Mucosa of rectum (tissue), 2 donors: ENCODE measurements around the gene COMT.
A peak's percentile ranks its signal among the peaks of the same experiment; 100 is the strongest.

ENCODE experiments used
- H3K27ac ChIP-seq, 2 donors: one replicate each; pipeline ENCODE4 v1.7.0; 2013; ENCODE audit warnings: inconsistent platforms in 2 of 2, low read depth in 2 of 2, low read length in 2 of 2
- H3K27me3 ChIP-seq, 2 donors: one replicate each; pipeline ENCODE4 v1.7.0; 2013; ENCODE audit warnings: low read length in 2 of 2; ENCODE audit not compliant: control insufficient read depth in 2 of 2, insufficient read depth in 2 of 2
- H3K36me3 ChIP-seq, 2 donors: one replicate each; pipeline ENCODE4 v1.7.0; 2013; ENCODE audit warnings: low read length in 2 of 2; ENCODE audit not compliant: control insufficient read depth in 2 of 2, insufficient read depth in 2 of 2
- H3K4me1 ChIP-seq, 2 donors: one replicate each; pipeline ENCODE4 v1.7.0; 2013; ENCODE audit warnings: low read length in 2 of 2, mild to moderate bottlenecking in 1 of 2; ENCODE audit not compliant: control insufficient read depth in 2 of 2, insufficient read depth in 2 of 2
- H3K4me3 ChIP-seq, 2 donors: one replicate each; pipeline ENCODE4 v1.7.0; 2013; ENCODE audit warnings: low read length in 2 of 2
- H3K9ac ChIP-seq, 2 donors: one replicate each; pipeline ENCODE4 v1.7.0; 2013; ENCODE audit warnings: low read length in 2 of 2, low read depth in 1 of 2, mild to moderate bottlenecking in 1 of 2
- H3K9me3 ChIP-seq, 2 donors: one replicate each; pipeline ENCODE4 v1.7.0; 2013; ENCODE audit warnings: low read length in 2 of 2; ENCODE audit not compliant: control insufficient read depth in 2 of 2
- donor health status: healthy.
- donor health status: Normal muscosa, but diverticular disease.

The COMT gene

DNA sequence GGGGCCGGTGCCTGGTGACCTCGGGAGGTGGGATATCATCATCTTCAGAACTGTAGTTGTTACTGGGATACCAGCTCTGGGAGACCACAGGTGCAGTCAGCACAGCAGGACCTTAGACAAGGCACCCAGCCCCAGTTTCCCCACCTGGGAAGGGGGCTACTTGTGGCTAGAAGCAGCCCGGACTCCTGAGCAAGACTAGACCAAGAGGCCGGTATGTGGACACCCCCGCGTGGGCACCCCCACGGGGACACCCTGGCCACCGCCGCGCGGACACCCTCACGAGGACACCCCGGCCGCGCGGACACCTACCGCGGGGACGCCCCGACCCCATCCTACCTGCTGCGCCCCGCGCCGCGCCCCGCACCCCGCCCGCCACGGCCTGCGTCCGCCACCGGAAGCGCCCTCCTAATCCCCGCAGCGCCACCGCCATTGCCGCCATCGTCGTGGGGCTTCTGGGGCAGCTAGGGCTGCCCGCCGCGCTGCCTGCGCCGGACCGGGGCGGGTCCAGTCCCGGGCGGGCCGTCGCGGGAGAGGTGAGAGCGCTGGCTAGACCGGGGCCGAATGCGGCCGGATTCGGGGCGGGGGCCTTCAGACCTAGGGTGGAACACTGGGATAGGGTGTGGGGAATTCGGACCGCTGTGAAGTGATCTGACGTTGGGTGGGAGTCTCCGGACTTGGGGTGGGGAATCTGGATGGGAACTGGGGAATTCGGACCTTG is at the start of gene COMT, which contains the start of gene TXNRD2:
Gene COMT (plus strand): TSS at position 408 of the 718 bp plus-strand sequence. CDS start 20,755 bp downstream, outside the sequence.
Gene TXNRD2 (minus strand): TSS at position 454 of the 718 bp plus-strand sequence. CDS start 15 bp downstream, at position 439.
- no peaks in the 10 kb centered on the region for H3K36me3 ChIP-seq
- H3K27ac ChIP-seq = peak within 1 kb of the TSS; percentile 83 to 88
- H3K9me3 ChIP-seq = no peaks in the 10 kb centered on the region
- peak within 1 kb of the TSS; percentile 73 to 87 for H3K9ac ChIP-seq
- H3K4me3 ChIP-seq = peak within 1 kb of the TSS; percentile 75 to 84
- no peaks in the 10 kb centered on the region for H3K27me3 ChIP-seq
- peaks cover 20 to 27% of the 10 kb centered on the region in 2 donors for H3K4me1 ChIP-seq

DNA sequence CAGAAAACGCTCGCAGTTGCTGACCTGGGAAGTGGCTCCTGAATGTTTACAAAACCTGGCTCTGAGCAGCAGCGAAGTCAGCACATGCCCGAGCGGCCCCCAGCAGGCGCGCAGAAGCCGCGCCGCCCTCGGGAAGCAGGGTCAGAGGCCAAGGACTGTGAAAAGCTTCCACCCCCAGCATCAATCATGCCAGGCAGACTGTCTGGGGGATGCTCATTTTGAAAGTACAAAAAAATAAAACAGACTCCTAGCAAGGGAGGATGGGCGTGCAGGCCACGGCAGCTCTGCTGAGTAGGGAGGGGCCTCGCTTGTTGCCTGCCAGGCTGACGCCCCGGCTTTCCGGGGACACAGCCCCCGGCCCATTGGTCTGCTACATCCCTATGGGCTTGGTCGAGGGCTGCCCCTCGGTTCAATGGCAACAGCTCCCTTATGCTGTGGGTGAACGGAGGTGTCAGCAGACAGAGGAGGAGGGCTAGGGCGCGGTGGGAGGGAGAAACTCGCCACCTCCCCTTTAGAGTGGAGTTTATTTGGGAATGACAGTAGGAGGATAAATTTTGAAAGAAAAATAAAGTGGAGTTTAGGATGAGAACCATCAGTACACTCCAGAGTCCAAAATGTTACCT is 49.2 kb upstream of the COMT start:
- Histone ChIP-seq H3K4me1 (peaks cover 0 to 3% of the 10 kb centered on the region in 2 donors), H3K27me3 (no peaks in the 10 kb centered on the region), H3K27ac (peak overlapping the region; percentile 5 to 38), H3K36me3 (peaks cover 0 to 4% of the 10 kb centered on the region in 2 donors), H3K4me3 (peak overlapping the region in 1 of 2 donors; percentile 20), H3K9ac (no peak overlapping the region), H3K9me3 (no peaks in the 10 kb centered on the region)

DNA sequence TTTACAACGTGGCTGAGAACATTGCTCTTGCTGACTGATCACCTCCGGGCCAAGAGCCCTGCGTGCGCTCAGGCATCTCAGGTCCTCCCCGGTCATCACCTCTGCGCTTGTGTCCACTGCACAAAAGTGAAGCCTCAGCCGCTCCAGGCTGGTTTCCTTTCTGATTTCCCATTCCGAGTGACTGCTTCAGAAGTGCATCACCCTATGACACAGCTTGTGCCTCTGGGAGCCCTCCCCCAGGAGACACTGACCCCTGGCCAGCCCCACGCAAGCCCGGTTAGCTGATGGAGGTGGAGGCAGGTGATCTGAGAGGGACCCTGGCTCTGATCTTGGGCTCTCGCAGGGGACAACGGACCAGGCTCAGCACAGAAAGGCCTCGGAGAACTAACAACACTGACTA is 48.6 kb upstream of the COMT start:
- Histone ChIP-seq H3K36me3 (peaks cover 0 to 7% of the 10 kb centered on the region in 2 donors), H3K4me1 (peaks cover 0 to 3% of the 10 kb centered on the region in 2 donors), H3K27ac (no peak overlapping the region), H3K9ac (no peak overlapping the region), H3K4me3 (no peak overlapping the region), H3K9me3 (no peaks in the 10 kb centered on the region), H3K27me3 (no peaks in the 10 kb centered on the region)

DNA sequence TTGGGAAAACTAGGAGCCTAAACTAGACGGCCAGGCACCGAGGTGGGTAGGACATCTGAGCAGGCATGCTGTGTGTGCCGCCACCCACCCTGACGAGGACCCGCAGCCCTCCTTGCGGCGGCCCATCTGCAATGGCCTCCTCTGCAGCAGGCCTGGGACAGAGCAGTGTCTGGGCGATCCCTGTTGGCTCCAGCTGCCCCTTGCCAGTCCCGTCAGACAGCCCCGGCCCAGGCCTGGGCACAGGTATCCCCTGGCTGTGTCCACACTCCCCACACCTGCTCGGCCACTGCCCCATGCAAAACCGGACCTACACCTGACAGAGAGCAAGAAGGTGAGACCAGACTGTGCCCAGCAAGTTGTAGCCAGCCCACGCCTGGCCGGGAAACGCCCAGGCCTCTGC is 48.2 kb upstream of the COMT start:
- H3K9me3 ChIP-seq = no peaks in the 10 kb centered on the region
- H3K27me3 ChIP-seq = no peaks in the 10 kb centered on the region
- H3K4me1 ChIP-seq = peaks cover 0 to 3% of the 10 kb centered on the region in 2 donors
- H3K9ac ChIP-seq = no peak overlapping the region
- no peak overlapping the region for H3K4me3 ChIP-seq
- H3K27ac ChIP-seq = no peak overlapping the region
- peaks cover 0 to 7% of the 10 kb centered on the region in 2 donors for H3K36me3 ChIP-seq

DNA sequence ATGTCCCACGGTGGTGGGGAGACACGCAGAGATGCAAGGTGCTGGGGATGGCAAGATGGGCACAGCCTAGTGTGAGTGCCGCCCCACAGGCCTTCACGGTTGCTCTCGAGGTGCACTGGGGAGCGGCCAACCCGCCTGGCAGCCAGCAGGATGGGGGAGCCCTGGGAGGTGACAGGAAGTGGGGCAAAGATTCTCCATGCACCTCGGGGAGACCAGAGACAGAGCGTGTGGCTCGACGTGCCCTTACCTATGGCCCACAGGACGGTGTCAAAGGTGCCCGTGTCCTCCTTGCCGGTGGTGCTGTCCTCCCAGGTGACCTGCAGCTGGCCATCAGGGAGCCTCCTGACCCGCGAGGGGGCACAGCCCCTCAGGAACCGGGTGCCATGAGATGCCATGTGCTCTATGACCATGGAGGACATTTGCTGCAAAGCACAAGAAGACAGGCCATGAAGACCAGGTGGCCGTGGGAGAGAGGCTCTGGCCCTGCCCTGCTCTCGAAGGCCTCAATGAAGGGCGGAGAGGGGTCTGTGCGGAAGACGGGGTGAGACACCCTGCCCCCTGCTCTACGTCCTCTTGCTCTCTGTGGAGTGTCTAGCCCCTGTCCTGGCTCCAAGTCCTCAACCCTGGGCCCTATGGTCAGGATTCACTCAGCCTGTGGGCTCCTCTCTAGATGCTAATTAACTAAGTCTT is 46.3 kb upstream of the COMT start:
- Histone ChIP-seq H3K27me3 (no peaks in the 10 kb centered on the region), H3K27ac (no peak overlapping the region), H3K4me3 (no peak overlapping the region), H3K9ac (no peak overlapping the region), H3K9me3 (no peaks in the 10 kb centered on the region), H3K4me1 (peaks cover 3 to 5% of the 10 kb centered on the region in 2 donors), H3K36me3 (peaks cover 0 to 7% of the 10 kb centered on the region in 2 donors)

DNA sequence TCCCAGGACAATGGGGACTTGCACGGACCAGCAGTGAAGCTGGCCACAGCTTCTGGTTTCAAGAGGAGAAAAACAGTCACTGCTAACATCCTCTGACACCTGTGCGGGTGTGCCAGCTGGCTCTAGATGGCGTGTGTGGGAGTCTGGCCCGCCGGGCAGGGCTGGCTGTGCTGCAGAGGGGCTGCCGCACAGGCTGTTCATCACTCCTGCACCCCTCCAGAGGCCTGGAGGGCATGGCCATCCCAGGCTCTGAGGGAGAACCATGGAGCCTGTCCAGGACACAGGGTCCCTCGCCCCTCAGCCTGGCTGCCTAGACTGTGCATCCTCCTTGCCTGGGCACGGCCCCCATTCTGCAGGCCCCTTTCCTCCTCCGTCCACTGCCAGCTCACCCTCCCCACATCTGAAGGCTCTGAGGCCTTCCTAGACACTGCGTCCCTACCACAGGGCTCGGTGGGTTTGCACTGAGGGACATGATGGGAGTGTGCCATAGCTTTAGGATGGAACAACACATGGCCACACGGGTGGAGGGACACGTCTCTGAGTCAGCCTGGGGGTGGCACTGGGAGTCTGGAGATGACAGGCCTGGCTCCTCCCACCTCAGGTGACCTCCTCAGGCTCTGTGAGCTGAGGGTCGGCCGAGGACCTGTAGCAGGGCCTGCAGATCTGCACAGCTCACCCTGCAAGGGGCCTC is 44.8 kb upstream of the COMT start:
- peaks cover 10 to 12% of the 10 kb centered on the region in 2 donors for H3K4me1 ChIP-seq
- H3K27ac ChIP-seq = no peak overlapping the region
- H3K4me3 ChIP-seq = no peak overlapping the region
- H3K27me3 ChIP-seq = no peaks in the 10 kb centered on the region
- H3K9me3 ChIP-seq = no peaks in the 10 kb centered on the region
- H3K9ac ChIP-seq = no peak overlapping the region
- peaks cover 0 to 7% of the 10 kb centered on the region in 2 donors for H3K36me3 ChIP-seq

DNA sequence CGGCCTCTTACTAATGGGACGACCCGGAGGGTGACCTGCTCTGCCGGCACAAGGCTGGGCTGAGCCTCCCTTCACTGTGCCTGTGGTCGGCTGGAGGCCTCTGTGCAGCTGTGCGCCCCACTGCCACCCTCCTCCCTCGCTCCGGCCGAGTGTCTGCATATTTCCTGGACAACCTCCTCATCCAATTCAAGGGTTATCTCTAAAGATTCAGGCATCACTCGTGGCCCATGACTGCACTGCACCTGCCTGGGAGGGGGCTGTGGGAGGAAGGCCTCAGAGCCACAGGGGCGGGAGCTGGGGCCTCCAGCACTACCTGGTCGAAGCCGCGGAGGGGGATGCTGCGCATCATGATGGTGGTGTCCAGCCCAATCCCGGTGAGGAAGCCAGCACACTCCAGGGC is 43.8 kb upstream of the COMT start:
- H3K27me3 ChIP-seq = no peaks in the 10 kb centered on the region
- H3K36me3 ChIP-seq = peaks cover 0 to 7% of the 10 kb centered on the region in 2 donors
- H3K4me1 ChIP-seq = peaks cover 9 to 12% of the 10 kb centered on the region in 2 donors
- no peak overlapping the region for H3K9ac ChIP-seq
- H3K4me3 ChIP-seq = no peak overlapping the region
- no peak overlapping the region for H3K27ac ChIP-seq
- no peaks in the 10 kb centered on the region for H3K9me3 ChIP-seq

DNA sequence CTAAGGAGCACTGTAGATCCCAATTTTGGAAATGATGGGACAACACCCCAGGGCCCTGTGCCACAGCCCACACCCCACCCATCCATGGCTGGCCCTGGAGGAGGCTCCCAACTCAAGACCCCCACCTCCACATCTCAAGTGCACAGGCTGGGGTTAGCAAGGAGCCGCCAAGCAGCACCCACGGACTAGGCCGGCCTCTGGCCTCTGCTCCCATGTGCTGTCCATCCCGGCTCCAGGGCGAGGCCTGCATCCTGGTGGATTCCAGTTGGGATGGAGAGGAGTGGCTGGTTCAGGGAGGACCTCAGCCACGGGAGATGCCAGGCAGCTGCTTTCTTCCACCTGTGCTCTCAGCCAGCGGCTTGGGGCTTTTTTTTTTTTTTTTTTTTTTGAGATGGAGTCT is 43.4 kb upstream of the COMT start:
- H3K36me3 ChIP-seq = peaks cover 0 to 7% of the 10 kb centered on the region in 2 donors

DNA sequence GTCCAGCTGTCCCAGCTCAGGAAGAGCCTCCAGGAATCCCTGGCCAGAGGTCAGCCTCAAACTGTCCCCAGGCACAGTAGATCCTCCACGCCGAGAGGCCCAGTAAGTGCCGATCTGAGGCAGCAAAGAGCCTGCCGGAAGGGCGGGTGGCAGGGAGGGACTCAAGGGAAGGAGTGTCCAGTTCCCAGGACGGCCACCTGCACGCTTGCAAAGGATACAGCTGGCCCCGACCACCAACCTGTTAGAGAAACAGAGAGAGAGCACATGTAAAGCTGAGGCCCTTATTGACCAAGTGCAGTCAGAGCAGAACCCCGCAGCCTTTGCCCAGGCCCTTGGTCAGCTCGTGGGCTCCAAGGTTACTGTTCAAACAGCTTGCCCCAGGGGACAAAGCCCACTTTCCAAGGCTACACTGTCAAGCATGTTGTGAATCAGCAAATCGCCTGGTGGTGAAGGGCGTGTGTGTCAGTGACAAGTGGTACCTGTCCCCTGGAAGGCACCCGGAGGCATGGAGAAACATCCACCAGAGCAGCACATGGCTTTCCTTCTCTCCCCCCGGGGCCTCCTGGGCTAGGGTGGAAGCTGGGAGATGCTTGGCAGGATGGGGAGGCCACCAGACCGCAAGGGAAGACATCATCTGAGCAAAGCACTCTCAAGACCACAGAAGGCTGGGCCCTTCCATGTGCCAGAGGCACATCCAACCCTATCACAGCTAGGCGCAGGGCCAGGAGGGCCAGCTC is 42.6 kb upstream of the COMT start:
- Histone ChIP-seq H3K4me3 (no peak overlapping the region), H3K36me3 (peaks cover 0 to 7% of the 10 kb centered on the region in 2 donors), H3K27me3 (no peaks in the 10 kb centered on the region), H3K9me3 (no peaks in the 10 kb centered on the region), H3K9ac (no peak overlapping the region), H3K27ac (no peak overlapping the region), H3K4me1 (peaks cover 9 to 12% of the 10 kb centered on the region in 2 donors)

More for the DNA sequence above, 43.4 kb upstream of the COMT start:
- H3K4me1 ChIP-seq = peaks cover 9 to 12% of the 10 kb centered on the region in 2 donors
- no peak overlapping the region for H3K4me3 ChIP-seq
- no peaks in the 10 kb centered on the region for H3K9me3 ChIP-seq
- no peak overlapping the region for H3K9ac ChIP-seq
- H3K27me3 ChIP-seq = no peaks in the 10 kb centered on the region
- H3K27ac ChIP-seq = no peak overlapping the region
